ENCODE measurements around the gene STK39.

STK39 gene

DNA sequence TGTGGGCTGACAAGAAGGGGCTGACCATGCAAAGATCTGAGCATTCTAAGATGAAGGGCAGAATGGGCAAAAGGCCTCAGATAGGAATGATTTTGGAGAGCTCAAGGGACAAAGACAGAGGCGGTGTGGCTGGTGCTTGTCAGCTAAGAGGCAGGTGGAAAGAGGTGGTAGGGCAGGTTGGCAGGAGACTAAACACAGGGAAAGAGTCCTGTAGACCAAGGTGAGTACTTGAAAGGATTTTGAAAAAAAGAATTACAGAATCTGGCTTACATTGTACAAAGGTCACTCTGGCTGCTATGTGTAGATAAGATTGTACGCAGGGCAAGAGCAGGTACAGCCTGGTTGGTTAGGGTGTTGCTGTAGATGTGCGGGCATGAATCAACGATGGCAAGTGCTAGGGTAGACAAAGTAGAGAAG lies 50.6 kb downstream of the STK39 start:
- H3K27ac ChIP-seq (ENCODE audit: low read depth, low read length): no peak overlapping the region
- no peaks in the 10 kb centered on the region for H3K27me3 ChIP-seq (ENCODE audit: control insufficient read depth, insufficient read depth, low read length)
- no peak overlapping the region for H3K9ac ChIP-seq (ENCODE audit: low read length)
- H3K36me3 ChIP-seq (ENCODE audit: control insufficient read depth, insufficient read depth, low read length): no peaks in the 10 kb centered on the region
- H3K4me1 ChIP-seq (ENCODE audit: control insufficient read depth, insufficient read depth, low read length): peaks cover under 1% of the 10 kb centered on the region
- no peak overlapping the region for H3K4me3 ChIP-seq (ENCODE audit: low read length)

DNA sequence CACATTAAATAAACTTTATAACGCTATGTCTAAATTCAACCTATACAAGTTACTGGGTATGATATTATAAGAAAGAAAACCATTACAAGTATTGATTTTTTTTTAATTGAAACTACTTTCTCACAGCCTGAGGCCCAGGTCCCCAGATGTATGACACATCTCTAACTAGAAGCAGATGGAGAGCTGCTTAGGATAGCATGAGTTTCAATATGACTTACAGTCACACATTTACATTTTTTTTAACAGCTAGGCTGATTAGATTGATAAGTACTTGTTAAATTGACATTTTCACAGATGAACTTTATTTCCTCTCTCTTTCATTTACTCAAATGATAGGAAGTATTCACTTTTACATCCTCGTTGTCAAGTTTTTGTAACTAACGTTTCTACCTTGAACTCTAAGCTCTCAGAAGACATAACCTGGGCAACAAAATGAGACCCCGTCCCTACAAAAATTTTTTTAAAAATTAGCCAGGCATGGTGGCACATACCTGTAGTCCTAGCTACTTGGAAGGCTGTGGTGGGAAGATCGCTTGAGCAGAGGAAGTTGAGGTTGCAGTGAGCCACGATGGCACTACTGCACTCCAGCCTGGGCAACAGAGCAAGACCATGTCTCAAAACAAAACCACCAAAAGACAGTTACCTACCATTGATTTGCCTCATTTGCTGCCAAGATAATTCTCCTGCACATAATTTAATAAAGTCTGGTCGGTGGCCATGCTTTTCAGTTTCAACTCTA lies 52.4 kb downstream of the STK39 start:
- no peaks in the 10 kb centered on the region for H3K27me3 ChIP-seq (ENCODE audit: control insufficient read depth, insufficient read depth, low read length)
- H3K27ac ChIP-seq (ENCODE audit: low read depth, low read length): no peak overlapping the region
- H3K4me3 ChIP-seq (ENCODE audit: low read length): no peak overlapping the region
- H3K4me1 ChIP-seq (ENCODE audit: control insufficient read depth, insufficient read depth, low read length): no peaks in the 10 kb centered on the region
- H3K36me3 ChIP-seq (ENCODE audit: control insufficient read depth, insufficient read depth, low read length): no peaks in the 10 kb centered on the region
- no peak overlapping the region for H3K9ac ChIP-seq (ENCODE audit: low read length)

DNA sequence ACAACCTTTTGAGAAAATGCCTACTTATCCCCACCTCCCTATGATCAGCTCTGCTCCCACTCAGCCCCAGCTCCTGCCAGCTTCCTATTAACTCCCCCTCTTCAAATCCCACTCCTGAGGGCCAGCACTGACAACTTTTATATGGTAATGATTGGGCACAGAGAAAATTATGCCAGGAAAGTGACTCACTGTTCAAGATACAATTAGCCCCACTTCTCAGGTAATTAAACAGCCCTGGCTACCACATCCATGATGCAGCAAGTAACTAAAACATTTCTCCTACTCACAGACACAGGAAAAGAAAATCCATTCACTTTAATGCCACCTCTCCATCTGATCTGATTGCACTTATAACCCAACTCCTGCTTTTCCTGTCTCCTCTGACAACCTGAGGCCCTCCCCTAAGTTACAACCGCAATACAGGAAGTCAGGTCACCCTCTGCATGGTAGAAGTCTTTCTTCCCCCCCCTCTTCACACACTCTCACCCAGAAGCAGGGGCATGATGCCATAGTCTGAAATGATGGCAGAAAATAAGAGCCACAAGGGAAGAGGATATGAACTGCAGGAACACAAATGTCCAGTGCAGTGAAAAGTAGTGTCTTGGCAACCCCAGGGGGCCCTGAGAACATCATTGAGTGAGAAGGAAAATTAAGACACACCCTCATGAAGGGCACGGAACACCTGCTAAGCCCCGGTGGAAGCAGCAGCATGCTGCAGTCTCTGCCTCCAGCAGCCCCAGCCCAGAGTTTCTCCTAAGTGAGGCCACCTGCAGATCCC lies 54.4 kb downstream of the STK39 start:
- Histone ChIP-seq H3K36me3 (ENCODE audit: control insufficient read depth, insufficient read depth, low read length) (no peaks in the 10 kb centered on the region), H3K9ac (ENCODE audit: low read length) (no peak overlapping the region), H3K4me1 (ENCODE audit: control insufficient read depth, insufficient read depth, low read length) (no peaks in the 10 kb centered on the region), H3K4me3 (ENCODE audit: low read length) (no peak overlapping the region), H3K27me3 (ENCODE audit: control insufficient read depth, insufficient read depth, low read length) (no peaks in the 10 kb centered on the region), H3K27ac (ENCODE audit: low read depth, low read length) (no peak overlapping the region)

DNA sequence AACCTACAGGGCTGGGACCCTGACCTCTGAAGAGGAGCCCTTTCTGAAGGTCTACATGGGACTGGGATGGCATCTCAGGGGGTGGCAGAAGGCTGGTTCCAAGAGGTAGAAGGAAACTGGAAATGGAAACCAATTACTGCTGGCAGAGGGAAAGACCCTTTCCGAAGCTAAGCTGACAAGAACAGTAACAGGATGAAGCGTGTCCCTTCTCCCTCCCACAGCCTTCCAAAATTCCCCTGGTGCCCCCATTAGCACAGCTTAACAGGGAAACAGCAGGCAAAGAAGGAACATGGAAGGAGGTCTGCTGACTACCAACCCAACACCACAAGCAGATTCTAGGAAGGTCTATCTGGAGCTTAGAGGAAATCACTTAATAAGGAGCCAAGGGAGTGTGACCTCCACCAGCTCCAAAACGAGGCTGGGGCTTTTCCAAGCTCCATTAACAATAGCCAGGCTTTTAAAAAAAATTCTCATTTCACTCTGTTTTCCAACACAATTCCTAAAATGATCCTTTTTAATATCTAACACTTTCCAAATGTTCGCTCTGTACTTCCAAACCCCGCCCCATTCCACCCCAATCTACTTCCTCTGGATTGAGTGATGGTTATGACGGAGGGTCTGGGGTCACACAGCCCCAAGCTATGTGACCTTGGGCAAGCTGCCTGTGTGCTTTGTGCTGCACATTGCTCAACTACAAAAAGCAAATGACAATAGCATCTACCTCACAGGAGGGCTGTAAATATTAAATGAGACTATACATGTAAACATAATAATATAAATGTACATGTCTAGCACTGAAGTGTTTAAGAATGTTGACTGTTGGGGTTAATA lies 55.2 kb downstream of the STK39 start:
- H3K4me1 ChIP-seq (ENCODE audit: control insufficient read depth, insufficient read depth, low read length): no peaks in the 10 kb centered on the region
- H3K27ac ChIP-seq (ENCODE audit: low read depth, low read length): no peak overlapping the region
- H3K4me3 ChIP-seq (ENCODE audit: low read length): no peak overlapping the region
- no peaks in the 10 kb centered on the region for H3K27me3 ChIP-seq (ENCODE audit: control insufficient read depth, insufficient read depth, low read length)
- no peaks in the 10 kb centered on the region for H3K36me3 ChIP-seq (ENCODE audit: control insufficient read depth, insufficient read depth, low read length)
- no peak overlapping the region for H3K9ac ChIP-seq (ENCODE audit: low read length)

- H3K4me3 ChIP-seq (ENCODE audit: low read length): no peak overlapping the region
- no peaks in the 10 kb centered on the region for H3K27me3 ChIP-seq (ENCODE audit: control insufficient read depth, insufficient read depth, low read length)
- no peak overlapping the region for H3K9ac ChIP-seq (ENCODE audit: low read length)
- no peaks in the 10 kb centered on the region for H3K4me1 ChIP-seq (ENCODE audit: control insufficient read depth, insufficient read depth, low read length)
- H3K36me3 ChIP-seq (ENCODE audit: control insufficient read depth, insufficient read depth, low read length): no peaks in the 10 kb centered on the region
- no peak overlapping the region for H3K27ac ChIP-seq (ENCODE audit: low read depth, low read length)
These were observed 56.6 kb downstream of the STK39 start for GRCh38 chr2:168190590-168191336.

GRCh38 chr2:168189835-168190569 lies 57.4 kb downstream of the STK39 start:
- H3K27me3 ChIP-seq (ENCODE audit: control insufficient read depth, insufficient read depth, low read length): no peaks in the 10 kb centered on the region
- no peak overlapping the region for H3K4me3 ChIP-seq (ENCODE audit: low read length)
- no peak overlapping the region for H3K9ac ChIP-seq (ENCODE audit: low read length)
- H3K36me3 ChIP-seq (ENCODE audit: control insufficient read depth, insufficient read depth, low read length): no peaks in the 10 kb centered on the region
- H3K27ac ChIP-seq (ENCODE audit: low read depth, low read length): no peak overlapping the region
- no peaks in the 10 kb centered on the region for H3K4me1 ChIP-seq (ENCODE audit: control insufficient read depth, insufficient read depth, low read length)

DNA sequence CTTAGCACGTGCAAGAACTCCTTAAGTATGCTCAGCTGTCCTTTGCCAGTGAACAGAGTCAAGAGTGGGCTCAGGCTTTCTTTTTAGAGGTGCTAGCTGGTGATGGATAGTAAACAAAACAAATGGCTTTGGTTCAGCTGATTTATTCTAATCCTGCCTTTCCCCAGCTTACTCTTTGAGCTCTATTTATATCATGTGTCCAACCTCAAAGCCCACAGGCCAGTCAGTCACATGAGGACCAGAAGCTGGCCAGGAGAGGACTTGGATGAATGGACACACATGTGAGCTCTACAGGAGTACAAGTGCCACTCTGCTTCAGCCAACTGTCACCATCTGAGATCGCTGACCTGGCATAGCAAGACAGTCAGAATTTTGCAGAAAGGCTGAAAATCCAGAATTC lies 59.4 kb downstream of the STK39 start:
- Histone ChIP-seq H3K4me1 (ENCODE audit: control insufficient read depth, insufficient read depth, low read length) (no peaks in the 10 kb centered on the region), H3K9ac (ENCODE audit: low read length) (no peak overlapping the region), H3K36me3 (ENCODE audit: control insufficient read depth, insufficient read depth, low read length) (no peaks in the 10 kb centered on the region), H3K27me3 (ENCODE audit: control insufficient read depth, insufficient read depth, low read length) (no peaks in the 10 kb centered on the region), H3K4me3 (ENCODE audit: low read length) (no peak overlapping the region), H3K27ac (ENCODE audit: low read depth, low read length) (no peak overlapping the region)

GRCh38 chr2:168186452-168186851 lies 60.9 kb downstream of the STK39 start:
- no peaks in the 10 kb centered on the region for H3K36me3 ChIP-seq (ENCODE audit: control insufficient read depth, insufficient read depth, low read length)
- no peak overlapping the region for H3K27ac ChIP-seq (ENCODE audit: low read depth, low read length)
- no peak overlapping the region for H3K9ac ChIP-seq (ENCODE audit: low read length)
- no peaks in the 10 kb centered on the region for H3K4me1 ChIP-seq (ENCODE audit: control insufficient read depth, insufficient read depth, low read length)
- no peak overlapping the region for H3K4me3 ChIP-seq (ENCODE audit: low read length)
- H3K27me3 ChIP-seq (ENCODE audit: control insufficient read depth, insufficient read depth, low read length): no peaks in the 10 kb centered on the region

DNA sequence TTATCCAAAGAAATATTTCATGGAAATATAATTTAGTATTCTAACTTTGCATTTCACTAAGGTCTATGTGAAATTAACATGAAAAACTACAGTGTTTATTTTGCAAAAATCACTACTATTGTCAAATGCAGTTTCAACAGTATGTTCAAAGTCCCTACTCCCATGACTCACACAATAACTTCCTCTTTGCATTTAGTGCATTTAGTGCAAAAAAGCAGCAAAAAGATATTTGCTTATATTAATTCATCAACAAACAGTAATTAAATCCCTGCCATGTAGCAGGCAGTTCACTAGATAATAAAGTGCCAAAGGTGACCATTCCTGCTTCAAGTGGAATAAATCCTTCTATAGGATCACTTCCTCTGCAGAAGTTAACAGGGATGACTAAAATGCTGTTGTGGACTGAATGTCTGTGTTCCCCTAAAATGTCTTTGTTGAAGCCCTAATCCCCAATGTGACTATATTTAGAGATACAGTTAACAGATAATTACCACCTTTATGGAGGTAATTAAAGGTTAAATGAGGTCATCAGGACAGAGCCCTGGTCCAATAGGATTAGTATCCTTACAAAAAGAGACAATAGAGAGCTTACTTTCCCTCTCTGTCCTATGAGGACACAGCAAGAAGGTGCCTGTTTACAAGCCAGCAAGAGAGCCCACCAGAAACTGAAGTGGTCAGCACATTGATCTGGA lies 61.7 kb downstream of the STK39 start:
- no peak overlapping the region for H3K4me3 ChIP-seq (ENCODE audit: low read length)
- H3K4me1 ChIP-seq (ENCODE audit: control insufficient read depth, insufficient read depth, low read length): no peaks in the 10 kb centered on the region
- H3K27me3 ChIP-seq (ENCODE audit: control insufficient read depth, insufficient read depth, low read length): no peaks in the 10 kb centered on the region
- no peak overlapping the region for H3K27ac ChIP-seq (ENCODE audit: low read depth, low read length)
- no peak overlapping the region for H3K9ac ChIP-seq (ENCODE audit: low read length)
- H3K36me3 ChIP-seq (ENCODE audit: control insufficient read depth, insufficient read depth, low read length): no peaks in the 10 kb centered on the region

GRCh38 chr2:168184681-168185513 lies 62.5 kb downstream of the STK39 start:
- no peak overlapping the region for H3K27ac ChIP-seq (ENCODE audit: low read depth, low read length)
- H3K4me1 ChIP-seq (ENCODE audit: control insufficient read depth, insufficient read depth, low read length): no peaks in the 10 kb centered on the region
- H3K36me3 ChIP-seq (ENCODE audit: control insufficient read depth, insufficient read depth, low read length): no peaks in the 10 kb centered on the region
- H3K9ac ChIP-seq (ENCODE audit: low read length): no peak overlapping the region
- H3K4me3 ChIP-seq (ENCODE audit: low read length): no peak overlapping the region
- no peaks in the 10 kb centered on the region for H3K27me3 ChIP-seq (ENCODE audit: control insufficient read depth, insufficient read depth, low read length)
